GM21723 (cell line): ENCODE measurements around the gene TNRC18.

Source experiments
- ATAC-seq: cut with Tn5 transposase; IDR thresholded peaks from one replicate; pipeline ENCODE4 v1.9.1; 2021; ENCODE audit warnings: mild to moderate bottlenecking, moderate library complexity; ENCODE audit not compliant: unreplicated experiment

Gene TNRC18

GRCh38 chr7:5404421-5404826, 19.2 kb downstream of the TNRC18 start:
- ATAC-seq, result no peak

- ATAC-seq, result no peak
Observed at GRCh38 chr7:5403442-5403841, 20.2 kb downstream of the TNRC18 start.

- no peak for ATAC-seq
Observed at GRCh38 chr7:5397736-5398135, 25.9 kb downstream of the TNRC18 start.

- ATAC-seq, result peak; percentile 82
Observed at GRCh38 chr7:5396999-5397663, 26.5 kb downstream of the TNRC18 start.

- peak; percentile 65 for ATAC-seq
Observed at GRCh38 chr7:5396542-5396941, 27.1 kb downstream of the TNRC18 start.

- no peak for ATAC-seq
Observed at GRCh38 chr7:5395246-5395645, 28.4 kb downstream of the TNRC18 start.

- no peak for ATAC-seq
Observed at GRCh38 chr7:5394264-5395105, 29.1 kb downstream of the TNRC18 start.

GRCh38 chr7:5393748-5394147, 29.9 kb downstream of the TNRC18 start:
- no peak for ATAC-seq

- no peak for ATAC-seq
Observed at GRCh38 chr7:5393328-5393727, 30.3 kb downstream of the TNRC18 start.

GRCh38 chr7:5390918-5391317, 32.7 kb downstream of the TNRC18 start:
- ATAC-seq, result no peak

GRCh38 chr7:5388905-5389433, 34.7 kb downstream of the TNRC18 start:
- ATAC-seq, result no peak

- ATAC-seq, result no peak
Observed at GRCh38 chr7:5388273-5388901, 35.2 kb downstream of the TNRC18 start.

- no peak for ATAC-seq
Observed at GRCh38 chr7:5387711-5388245, 35.9 kb downstream of the TNRC18 start.

- no peak for ATAC-seq
Observed at GRCh38 chr7:5384618-5385017, 39.0 kb downstream of the TNRC18 start.

- no peak for ATAC-seq
Observed at GRCh38 chr7:5383314-5384098, 40.1 kb downstream of the TNRC18 start.

GRCh38 chr7:5382281-5382892, 41.2 kb downstream of the TNRC18 start:
- no peak for ATAC-seq

GRCh38 chr7:5381071-5381772, 42.4 kb downstream of the TNRC18 start:
- ATAC-seq, result no peak

GRCh38 chr7:5380350-5381070, 43.1 kb downstream of the TNRC18 start:
- no peak for ATAC-seq

GRCh38 chr7:5379546-5379945, 44.1 kb downstream of the TNRC18 start:
- no peak for ATAC-seq
